Measurements from ENCODE around the gene ATG16L1. TPM values are rescaled to one million over a fixed set of nuclear protein-coding genes. Genes with fewer than 3 reads are reported as not detected.

The ATG16L1 gene
- polyA plus RNA-seq, 1 donor (not counting 4 experiments of a cell fraction or from before 2014, with no cell fraction given), result 38.5 TPM

DNA sequence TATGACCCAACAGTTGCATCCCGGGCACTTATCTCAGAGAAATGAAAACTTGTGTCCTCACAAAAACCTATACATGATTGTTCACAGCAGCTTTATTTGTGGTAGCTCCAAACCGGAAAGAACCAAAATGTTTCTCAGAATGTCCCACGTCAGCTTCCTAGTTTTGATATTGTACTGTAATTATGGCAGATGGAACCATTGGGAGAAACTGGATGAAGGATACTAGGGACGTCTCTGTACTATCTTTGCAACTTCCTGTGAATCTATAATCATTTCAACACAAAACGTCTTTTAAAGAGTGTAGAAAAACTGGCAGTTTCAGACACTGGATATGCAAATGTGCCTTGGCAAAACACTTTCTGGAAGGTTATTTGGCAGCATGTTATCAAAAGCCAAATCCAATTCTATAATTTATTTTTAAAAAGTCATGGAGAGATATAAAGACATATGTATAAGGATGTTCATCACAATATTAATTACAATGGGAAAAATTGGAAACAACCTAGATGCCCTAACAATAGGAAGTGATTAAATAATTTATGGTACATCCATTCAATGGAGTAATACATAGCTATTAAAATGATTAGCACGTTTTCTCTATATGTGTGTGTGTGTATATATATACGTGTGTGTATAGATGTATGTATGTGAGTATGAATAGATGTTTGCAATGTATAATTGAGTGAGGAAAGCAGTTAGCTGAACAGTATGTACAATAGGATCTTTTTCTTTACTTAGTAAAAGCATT lies 65.9 kb downstream of the ATG16L1 start:
- Histone ChIP-seq H3K4me3 (ENCODE audit: control insufficient read depth in 2 of 3, extremely low read depth in 1 of 3, insufficient read depth in 2 of 3, low read depth in 1 of 3, low read length in 3 of 3) (no peak overlapping the region), H3K9me3 (ENCODE audit: control insufficient read depth, low read depth, low read length) (no peaks in the 10 kb centered on the region), H3K9ac (ENCODE audit: control insufficient read depth, extremely low read depth, insufficient read depth, low read length) (no peak overlapping the region), H3K4me1 (ENCODE audit: control insufficient read depth, extremely low read depth, insufficient read depth, low read length) (no peaks in the 10 kb centered on the region), H3K27me3 (ENCODE audit: control insufficient read depth, extremely low read depth, insufficient read depth, low read length) (peaks cover 27% of the 10 kb centered on the region), H3K9me1 (ENCODE audit: control insufficient read depth, extremely low read depth, insufficient read depth, low read length) (no peaks in the 10 kb centered on the region), H3K36me3 (ENCODE audit: control insufficient read depth in 2 of 2, extremely low read depth in 1 of 2, insufficient read depth in 2 of 2, low read length in 2 of 2) (no peaks in the 10 kb centered on the region), H3K4me2 (ENCODE audit: control insufficient read depth, extremely low read depth, insufficient read depth, low read depth, low read length) (no peak overlapping the region), H2AFZ (ENCODE audit: control insufficient read depth, low read length) (no peak overlapping the region), H3K79me2 (ENCODE audit: control insufficient read depth, insufficient read depth, low read length) (no peaks in the 10 kb centered on the region), H3K27ac (ENCODE audit: control insufficient read depth, insufficient read depth, low read length) (no peak overlapping the region), H4K20me1 (ENCODE audit: control insufficient read depth, extremely low read depth, insufficient read depth, low read length) (no peaks in the 10 kb centered on the region)
- dilution Hi-C loops (cut with MboI; ENCODE audit: extremely low pct_ligation_motif_present, low sequenced_read_pairs), result no loop called here
- FAIRE-seq (no peak), DNase-seq (ENCODE audit: low read depth, low spot score) (no peak)
- TF ChIP-seq, protein P1, sequence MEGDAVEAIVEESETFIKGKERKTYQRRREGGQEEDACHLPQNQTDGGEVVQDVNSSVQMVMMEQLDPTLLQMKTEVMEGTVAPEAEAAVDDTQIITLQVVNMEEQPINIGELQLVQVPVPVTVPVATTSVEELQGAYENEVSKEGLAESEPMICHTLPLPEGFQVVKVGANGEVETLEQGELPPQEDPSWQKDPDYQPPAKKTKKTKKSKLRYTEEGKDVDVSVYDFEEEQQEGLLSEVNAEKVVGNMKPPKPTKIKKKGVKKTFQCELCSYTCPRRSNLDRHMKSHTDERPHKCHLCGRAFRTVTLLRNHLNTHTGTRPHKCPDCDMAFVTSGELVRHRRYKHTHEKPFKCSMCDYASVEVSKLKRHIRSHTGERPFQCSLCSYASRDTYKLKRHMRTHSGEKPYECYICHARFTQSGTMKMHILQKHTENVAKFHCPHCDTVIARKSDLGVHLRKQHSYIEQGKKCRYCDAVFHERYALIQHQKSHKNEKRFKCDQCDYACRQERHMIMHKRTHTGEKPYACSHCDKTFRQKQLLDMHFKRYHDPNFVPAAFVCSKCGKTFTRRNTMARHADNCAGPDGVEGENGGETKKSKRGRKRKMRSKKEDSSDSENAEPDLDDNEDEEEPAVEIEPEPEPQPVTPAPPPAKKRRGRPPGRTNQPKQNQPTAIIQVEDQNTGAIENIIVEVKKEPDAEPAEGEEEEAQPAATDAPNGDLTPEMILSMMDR (optimal IDR thresholded peaks at IDR 0.05 in 1 of 3, IDR thresholded peaks at IDR 0.05 in 1 of 3, conservative IDR thresholded peaks at IDR 0.05 in 1 of 3; ENCODE audit: extremely low read depth in 1 of 3, insufficient read depth in 2 of 3, low read length in 3 of 3), result no peak
- TF ChIP-seq EZH2 (IDR thresholded peaks at IDR 0.05; ENCODE audit: low read length), result no peak

DNA sequence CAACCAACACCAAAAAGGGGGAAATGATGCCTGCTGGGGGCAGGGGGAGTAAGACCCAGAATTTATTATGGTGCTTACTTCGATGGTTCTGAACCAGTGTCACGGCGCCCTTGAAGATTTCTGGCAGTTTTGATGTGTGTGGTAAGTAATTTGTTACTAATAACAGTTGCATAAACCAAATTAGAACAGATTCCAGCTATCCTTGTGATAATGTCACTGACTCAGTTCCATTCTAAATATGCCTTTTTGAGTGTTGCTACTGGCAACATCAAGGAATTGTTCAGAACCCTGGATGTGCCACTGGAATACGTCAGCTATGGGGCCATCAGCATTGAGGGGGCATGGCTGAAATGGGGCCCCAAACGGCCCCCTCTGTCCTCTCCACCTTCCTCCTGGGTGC lies 67.8 kb downstream of the ATG16L1 start:
- no peak overlapping the region for H3K4me2 ChIP-seq (ENCODE audit: control insufficient read depth, extremely low read depth, insufficient read depth, low read depth, low read length)
- TF ChIP-seq, protein P1 (optimal IDR thresholded peaks at IDR 0.05 in 1 of 3, IDR thresholded peaks at IDR 0.05 in 1 of 3, conservative IDR thresholded peaks at IDR 0.05 in 1 of 3; ENCODE audit: extremely low read depth in 1 of 3, insufficient read depth in 2 of 3, low read length in 3 of 3), result no peak
- no peak for TF ChIP-seq EZH2 (IDR thresholded peaks at IDR 0.05; ENCODE audit: low read length)
- no peaks in the 10 kb centered on the region for H3K36me3 ChIP-seq (ENCODE audit: control insufficient read depth in 2 of 2, extremely low read depth in 1 of 2, insufficient read depth in 2 of 2, low read length in 2 of 2)
- H3K9me3 ChIP-seq (ENCODE audit: control insufficient read depth, low read depth, low read length), result no peaks in the 10 kb centered on the region
- no peak for FAIRE-seq
- H4K20me1 ChIP-seq (ENCODE audit: control insufficient read depth, extremely low read depth, insufficient read depth, low read length), result no peaks in the 10 kb centered on the region
- H3K9ac ChIP-seq (ENCODE audit: control insufficient read depth, extremely low read depth, insufficient read depth, low read length), result no peak overlapping the region
- no peaks in the 10 kb centered on the region for H3K79me2 ChIP-seq (ENCODE audit: control insufficient read depth, insufficient read depth, low read length)
- H3K9me1 ChIP-seq (ENCODE audit: control insufficient read depth, extremely low read depth, insufficient read depth, low read length), result no peaks in the 10 kb centered on the region
- H2AFZ ChIP-seq (ENCODE audit: control insufficient read depth, low read length), result no peak overlapping the region
- dilution Hi-C loops (cut with MboI; ENCODE audit: extremely low pct_ligation_motif_present, low sequenced_read_pairs), result no loop called here
- no peak overlapping the region for H3K27ac ChIP-seq (ENCODE audit: control insufficient read depth, insufficient read depth, low read length)
- H3K27me3 ChIP-seq (ENCODE audit: control insufficient read depth, extremely low read depth, insufficient read depth, low read length), result peaks cover 20% of the 10 kb centered on the region
- H3K4me1 ChIP-seq (ENCODE audit: control insufficient read depth, extremely low read depth, insufficient read depth, low read length), result no peaks in the 10 kb centered on the region
- H3K4me3 ChIP-seq (ENCODE audit: control insufficient read depth in 2 of 3, extremely low read depth in 1 of 3, insufficient read depth in 2 of 3, low read depth in 1 of 3, low read length in 3 of 3), result no peak overlapping the region
- no peak for DNase-seq (ENCODE audit: low read depth, low spot score)

Measured in keratinocyte (primary cell).